IMR-90 (cell line): ENCODE data around the gene CHRNB4.

Source experiments
- BHLHE40 ChIP-seq: fragments of 150-350 bp; IDR thresholded peaks from 2 replicates; pipeline ENCODE4 v1.6.1; 2016; ENCODE audit warnings: mild to moderate bottlenecking, low read depth, low read length
- CEBPB ChIP-seq: IDR thresholded peaks from 2 replicates; pipeline ENCODE4 v1.6.1; 2012; ENCODE audit warnings: low read depth, low read length, improper control_type of control experiment
- MAFK ChIP-seq: IDR thresholded peaks from 2 replicates; pipeline ENCODE4 v1.6.1; 2012; ENCODE audit warnings: low read depth, low read length, improper control_type of control experiment
- MAZ ChIP-seq: IDR thresholded peaks from 2 replicates; pipeline ENCODE4 v1.6.1; 2012; ENCODE audit warnings: low read depth, mild to moderate bottlenecking, low read length, improper control_type of control experiment, moderate library complexity, borderline replicate concordance
- MXI1 ChIP-seq: IDR thresholded peaks from 2 replicates; pipeline ENCODE4 v1.6.1; 2012; ENCODE audit warnings: low read depth, mild to moderate bottlenecking, low read length, moderate library complexity, borderline replicate concordance
- POLR2A ChIP-seq: IDR thresholded peaks from 2 replicates; pipeline ENCODE4 v1.6.1; 2012; ENCODE audit warnings: mild to moderate bottlenecking, low read depth, low read length
- RAD21 ChIP-seq: IDR thresholded peaks from 2 replicates; pipeline ENCODE4 v1.6.1; 2012; ENCODE audit warnings: low read length, improper control_type of control experiment
- RCOR1 ChIP-seq: IDR thresholded peaks from 2 replicates; pipeline ENCODE4 v1.6.1; 2012; ENCODE audit warnings: mild to moderate bottlenecking, low read length, improper control_type of control experiment; ENCODE audit not compliant: insufficient replicate concordance
- RFX5 ChIP-seq: IDR thresholded peaks from 2 replicates; pipeline ENCODE4 v1.8.0; 2012; ENCODE audit warnings: low read depth, mild to moderate bottlenecking, low read length, moderate library complexity
- SMC3 ChIP-seq: fragments of 150-350 bp; IDR thresholded peaks from 2 replicates; pipeline ENCODE4 v1.6.1; 2016; ENCODE audit warnings: low read depth, mild to moderate bottlenecking, antibody characterized with exemption, low read length, moderate library complexity
- TF ChIP-seq, protein P1 (sequence below): conservative IDR thresholded peaks from 2 replicates; pipeline ENCODE4 v1.5.1; 2012; ENCODE audit warnings: mild to moderate bottlenecking, low read depth, low read length, improper control_type of control experiment
- TF ChIP-seq, protein P2 (sequence below): fragments of 150-350 bp; IDR thresholded peaks from 2 replicates; pipeline ENCODE4 v1.6.1; 2016; ENCODE audit warnings: low read depth, mild to moderate bottlenecking, low read length, moderate library complexity, borderline replicate concordance

DNA sequence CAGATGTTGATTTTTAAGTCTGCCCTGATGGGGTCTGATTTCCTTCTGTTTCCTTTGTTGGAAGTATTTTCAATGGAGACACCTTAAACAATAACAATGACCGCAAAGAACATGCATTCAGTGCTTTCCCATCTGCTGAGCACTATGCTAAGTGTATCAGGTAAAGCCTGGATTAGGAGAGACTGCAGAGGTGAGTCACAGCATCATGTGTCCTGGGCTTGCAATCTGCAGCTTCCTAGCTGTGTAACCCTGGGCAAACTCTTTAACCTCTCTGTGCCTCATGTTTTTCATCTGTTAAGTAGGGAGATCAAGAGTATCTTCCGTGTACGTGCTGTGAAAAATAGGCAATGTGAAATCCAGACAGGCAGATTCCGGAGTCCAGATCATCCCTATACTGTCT lies 13.3 kb upstream of the CHRNB4 start:
- TF ChIP-seq, protein P1, sequence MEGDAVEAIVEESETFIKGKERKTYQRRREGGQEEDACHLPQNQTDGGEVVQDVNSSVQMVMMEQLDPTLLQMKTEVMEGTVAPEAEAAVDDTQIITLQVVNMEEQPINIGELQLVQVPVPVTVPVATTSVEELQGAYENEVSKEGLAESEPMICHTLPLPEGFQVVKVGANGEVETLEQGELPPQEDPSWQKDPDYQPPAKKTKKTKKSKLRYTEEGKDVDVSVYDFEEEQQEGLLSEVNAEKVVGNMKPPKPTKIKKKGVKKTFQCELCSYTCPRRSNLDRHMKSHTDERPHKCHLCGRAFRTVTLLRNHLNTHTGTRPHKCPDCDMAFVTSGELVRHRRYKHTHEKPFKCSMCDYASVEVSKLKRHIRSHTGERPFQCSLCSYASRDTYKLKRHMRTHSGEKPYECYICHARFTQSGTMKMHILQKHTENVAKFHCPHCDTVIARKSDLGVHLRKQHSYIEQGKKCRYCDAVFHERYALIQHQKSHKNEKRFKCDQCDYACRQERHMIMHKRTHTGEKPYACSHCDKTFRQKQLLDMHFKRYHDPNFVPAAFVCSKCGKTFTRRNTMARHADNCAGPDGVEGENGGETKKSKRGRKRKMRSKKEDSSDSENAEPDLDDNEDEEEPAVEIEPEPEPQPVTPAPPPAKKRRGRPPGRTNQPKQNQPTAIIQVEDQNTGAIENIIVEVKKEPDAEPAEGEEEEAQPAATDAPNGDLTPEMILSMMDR, result no peak
- no peak for TF ChIP-seq RFX5
- TF ChIP-seq RAD21, result no peak
- TF ChIP-seq MAZ, result no peak
- TF ChIP-seq POLR2A, result no peak
- TF ChIP-seq BHLHE40, result no peak
- TF ChIP-seq RCOR1, result no peak
- TF ChIP-seq SMC3, result no peak
- no peak for TF ChIP-seq MAFK
- TF ChIP-seq, protein P2, sequence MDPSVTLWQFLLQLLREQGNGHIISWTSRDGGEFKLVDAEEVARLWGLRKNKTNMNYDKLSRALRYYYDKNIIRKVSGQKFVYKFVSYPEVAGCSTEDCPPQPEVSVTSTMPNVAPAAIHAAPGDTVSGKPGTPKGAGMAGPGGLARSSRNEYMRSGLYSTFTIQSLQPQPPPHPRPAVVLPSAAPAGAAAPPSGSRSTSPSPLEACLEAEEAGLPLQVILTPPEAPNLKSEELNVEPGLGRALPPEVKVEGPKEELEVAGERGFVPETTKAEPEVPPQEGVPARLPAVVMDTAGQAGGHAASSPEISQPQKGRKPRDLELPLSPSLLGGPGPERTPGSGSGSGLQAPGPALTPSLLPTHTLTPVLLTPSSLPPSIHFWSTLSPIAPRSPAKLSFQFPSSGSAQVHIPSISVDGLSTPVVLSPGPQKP, result no peak
- TF ChIP-seq CEBPB, result no peak
- TF ChIP-seq MXI1, result no peak
